Measurements from ENCODE around the gene ANKLE2. TPM values are rescaled to one million over a fixed set of nuclear protein-coding genes. Genes with fewer than 3 reads are reported as not detected.
A peak's percentile ranks its signal among the peaks of the same experiment; 100 is the strongest.
"Not testable (repeated sequence)": the region's sequence is repeated elsewhere in the genome, so short reads cannot be mapped to it uniquely, and the experiment has no call there.

ANKLE2 gene
- total RNA-seq, 2 donors from 2014 or later = 118 to 160 TPM

DNA sequence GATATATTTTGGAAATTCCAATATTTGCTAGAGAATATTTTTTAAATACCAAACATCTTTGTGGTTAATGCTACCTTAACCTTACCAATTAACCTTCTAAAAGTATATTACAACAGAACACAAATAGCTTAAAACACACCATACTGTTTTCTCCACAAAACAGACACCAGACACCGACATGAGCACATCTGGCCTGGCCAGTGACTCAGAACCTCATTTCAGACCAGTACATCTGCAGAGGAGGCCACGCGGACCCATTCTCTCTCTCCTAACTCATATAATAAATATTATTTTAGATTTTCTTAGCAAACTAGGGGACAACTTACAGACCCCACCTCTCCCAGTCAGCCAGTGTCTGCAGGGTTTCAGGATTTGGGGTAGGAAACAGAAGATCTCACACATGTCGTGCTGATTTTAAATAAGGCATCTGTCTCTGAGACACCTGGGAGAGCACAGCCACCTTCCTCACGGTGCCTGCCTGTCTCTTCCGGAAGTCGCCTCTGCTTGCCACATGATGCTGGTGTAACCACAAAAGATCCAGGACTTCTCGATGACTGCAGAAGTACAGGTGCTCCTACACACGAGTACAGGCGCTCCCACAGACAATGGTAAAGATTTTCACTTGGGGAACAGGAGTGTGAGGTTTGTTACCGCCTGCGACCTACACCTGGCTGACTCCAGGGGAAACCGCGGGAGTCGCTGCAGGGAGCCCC lies 9.7 kb upstream of the ANKLE2 start:
- H3K9me3 Mint-ChIP-seq = no peaks in the 10 kb centered on the region
- peaks cover 10% of the 10 kb centered on the region for H3K4me1 Mint-ChIP-seq

DNA sequence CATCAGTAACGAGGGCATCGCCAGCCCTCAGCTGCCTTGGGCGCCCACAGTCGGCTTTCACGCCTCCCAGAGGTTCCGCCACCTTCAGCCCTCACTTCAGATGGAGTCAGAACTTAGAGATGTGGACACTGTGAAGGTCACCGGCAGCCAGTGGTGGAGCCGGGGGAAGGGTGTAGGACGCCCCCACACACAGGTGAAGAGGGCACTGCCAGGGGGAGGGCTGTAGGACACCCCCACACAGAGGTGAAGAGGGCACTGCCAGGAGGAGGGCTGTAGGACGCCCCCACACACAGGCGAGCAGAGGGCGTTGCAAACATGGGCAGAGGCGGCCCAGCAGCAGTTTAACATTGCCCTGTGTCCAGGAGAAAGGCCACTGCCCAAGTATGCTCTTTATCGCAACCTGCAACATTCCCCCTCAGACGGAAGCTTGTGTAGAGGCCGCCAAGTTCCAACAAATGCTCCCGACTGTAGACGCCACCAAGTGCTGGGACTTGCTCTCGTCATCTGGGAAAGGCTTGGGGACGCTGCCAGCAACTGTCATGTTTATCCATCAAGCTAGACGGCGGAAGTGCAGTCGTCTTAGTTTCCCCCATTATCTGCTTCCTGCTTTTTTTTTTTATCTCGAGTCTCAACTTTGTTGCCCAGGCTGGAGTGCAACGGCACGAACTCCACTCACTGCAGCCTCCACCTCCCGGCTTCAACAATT lies 4.9 kb upstream of the ANKLE2 start:
- Mint-ChIP-seq H3K27me3 (no peaks in the 10 kb centered on the region), H3K36me3 (ENCODE audit: low read depth) (peaks cover 28% of the 10 kb centered on the region), H3K9me3 (no peaks in the 10 kb centered on the region), H3K27ac (no peak overlapping the region), H3K4me1 (peaks cover 13% of the 10 kb centered on the region), H3K4me3 (no peak overlapping the region)
- ATAC-seq (replicated peaks) = no peak

More for the DNA sequence above, 9.7 kb upstream of the ANKLE2 start:
- H3K4me3 Mint-ChIP-seq = peak overlapping the region; percentile 56
- ATAC-seq (replicated peaks) = peak; percentile 85
- H3K27me3 Mint-ChIP-seq = no peaks in the 10 kb centered on the region
- peaks cover 72% of the 10 kb centered on the region for H3K36me3 Mint-ChIP-seq (ENCODE audit: low read depth)
- H3K27ac Mint-ChIP-seq = peak overlapping the region; percentile 79

- H3K36me3 Mint-ChIP-seq (ENCODE audit: low read depth) = peaks cover 32% of the 10 kb centered on the region
- H3K4me1 Mint-ChIP-seq = peaks cover 21% of the 10 kb centered on the region
- H3K27ac Mint-ChIP-seq = no peak overlapping the region
- H3K4me3 Mint-ChIP-seq = no peak overlapping the region
- ATAC-seq (replicated peaks) = no peak
- no peaks in the 10 kb centered on the region for H3K27me3 Mint-ChIP-seq
- no peaks in the 10 kb centered on the region for H3K9me3 Mint-ChIP-seq
Measured at GRCh38 chr12:132765361-132765760, 3.7 kb upstream of the ANKLE2 start.

- H3K9me3 Mint-ChIP-seq = no peaks in the 10 kb centered on the region
- no peak for ATAC-seq (replicated peaks)
- H3K4me3 Mint-ChIP-seq = no peak overlapping the region
- H3K4me1 Mint-ChIP-seq = peaks cover 24% of the 10 kb centered on the region
- H3K27me3 Mint-ChIP-seq = no peaks in the 10 kb centered on the region
- no peak overlapping the region for H3K27ac Mint-ChIP-seq
- H3K36me3 Mint-ChIP-seq (ENCODE audit: low read depth) = peaks cover 32% of the 10 kb centered on the region
Measured at GRCh38 chr12:132764231-132764630, 2.6 kb upstream of the ANKLE2 start.

GRCh38 chr12:132761921-132762583 lies 420 bp upstream of the ANKLE2 start:
- Mint-ChIP-seq H3K4me1 (peaks cover 15% of the 10 kb centered on the region), H3K9me3 (no peaks in the 10 kb centered on the region), H3K4me3 (peak overlapping the region; percentile 67), H3K36me3 (ENCODE audit: low read depth) (peaks cover 41% of the 10 kb centered on the region), H3K27me3 (no peaks in the 10 kb centered on the region), H3K27ac (peak overlapping the region; percentile 67)
- ATAC-seq (replicated peaks) = peak; percentile 73

DNA sequence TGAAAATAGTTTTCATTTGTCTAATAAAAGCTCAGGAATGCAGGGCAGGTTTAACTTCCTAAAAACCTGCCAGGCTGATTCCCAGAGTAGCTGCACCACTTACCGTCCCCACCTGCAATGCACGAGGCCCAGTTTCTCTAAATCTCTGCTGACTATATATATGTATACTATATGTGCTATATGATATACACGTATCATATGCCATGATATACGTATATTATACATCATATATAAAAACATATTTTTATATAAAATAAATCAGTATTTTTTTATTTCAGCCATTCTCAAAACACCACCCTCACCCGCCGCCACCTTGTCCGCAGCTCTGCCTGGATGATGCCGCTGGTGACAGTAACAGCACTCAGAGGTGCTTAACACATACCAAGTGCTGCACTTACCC lies 2.3 kb downstream of the ANKLE2 start:
- peak overlapping the region; percentile 100 for H3K4me3 Mint-ChIP-seq

DNA sequence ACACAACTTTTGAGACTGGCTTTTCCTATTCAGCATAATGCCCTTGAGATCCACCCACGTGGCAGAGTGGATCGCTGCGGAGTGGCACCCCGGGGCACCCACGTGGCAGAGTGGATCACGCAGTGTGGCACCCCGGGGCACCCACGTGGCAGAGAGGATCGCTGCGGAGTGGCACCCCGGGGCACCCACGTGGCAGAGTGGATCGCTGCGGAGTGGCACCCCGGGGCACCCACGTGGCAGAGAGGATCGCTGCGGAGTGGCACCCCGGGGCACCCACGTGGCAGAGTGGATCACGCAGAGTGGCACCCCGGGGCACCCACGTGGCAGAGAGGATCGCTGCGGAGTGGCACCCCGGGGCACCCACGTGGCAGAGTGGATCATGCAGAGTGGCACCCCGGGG lies 2.8 kb downstream of the ANKLE2 start:
- ATAC-seq (replicated peaks); H3K9me3 Mint-ChIP-seq; H3K27me3 Mint-ChIP-seq; H3K4me3 Mint-ChIP-seq; H3K27ac Mint-ChIP-seq: not testable (repeated sequence)
- Mint-ChIP-seq H3K4me1 (peaks cover 15% of the 10 kb centered on the region), H3K36me3 (ENCODE audit: low read depth) (peaks cover 71% of the 10 kb centered on the region)

More for the DNA sequence above, 2.3 kb downstream of the ANKLE2 start:
- H3K4me1 Mint-ChIP-seq = peaks cover 15% of the 10 kb centered on the region
- no peaks in the 10 kb centered on the region for H3K9me3 Mint-ChIP-seq
- peaks cover 65% of the 10 kb centered on the region for H3K36me3 Mint-ChIP-seq (ENCODE audit: low read depth)
- H3K27me3 Mint-ChIP-seq = no peaks in the 10 kb centered on the region
- H3K27ac Mint-ChIP-seq = no peak overlapping the region
- no peak for ATAC-seq (replicated peaks)

- H3K4me1 Mint-ChIP-seq = peaks cover 5% of the 10 kb centered on the region
- no peaks in the 10 kb centered on the region for H3K27me3 Mint-ChIP-seq
Measured at GRCh38 chr12:132754160-132754932, 7.3 kb downstream of the ANKLE2 start.

GRCh38 chr12:132753670-132754069 lies 8.0 kb downstream of the ANKLE2 start:
- ATAC-seq (replicated peaks); H3K27ac Mint-ChIP-seq; H3K9me3 Mint-ChIP-seq; H3K4me1 Mint-ChIP-seq; H3K4me3 Mint-ChIP-seq; H3K27me3 Mint-ChIP-seq: not testable (repeated sequence)
- peaks cover 98% of the 10 kb centered on the region for H3K36me3 Mint-ChIP-seq (ENCODE audit: low read depth)

More at GRCh38 chr12:132754160-132754932, 7.3 kb downstream of the ANKLE2 start:
- no peak overlapping the region for H3K4me3 Mint-ChIP-seq
- peaks cover 96% of the 10 kb centered on the region for H3K36me3 Mint-ChIP-seq (ENCODE audit: low read depth)
- no peaks in the 10 kb centered on the region for H3K9me3 Mint-ChIP-seq
- ATAC-seq (replicated peaks) = no peak
- H3K27ac Mint-ChIP-seq = no peak overlapping the region

GRCh38 chr12:132748319-132748718 lies 13.3 kb downstream of the ANKLE2 start:
- H3K27ac Mint-ChIP-seq = no peak overlapping the region
- ATAC-seq (replicated peaks) = no peak
- H3K9me3 Mint-ChIP-seq = no peaks in the 10 kb centered on the region
- no peak overlapping the region for H3K4me3 Mint-ChIP-seq
- H3K27me3 Mint-ChIP-seq = no peaks in the 10 kb centered on the region
- H3K4me1 Mint-ChIP-seq = peaks cover 4% of the 10 kb centered on the region
- H3K36me3 Mint-ChIP-seq (ENCODE audit: low read depth) = peaks cover 100% of the 10 kb centered on the region

GRCh38 chr12:132747896-132748295 lies 13.7 kb downstream of the ANKLE2 start:
- peaks cover 100% of the 10 kb centered on the region for H3K36me3 Mint-ChIP-seq (ENCODE audit: low read depth)
- peaks cover 6% of the 10 kb centered on the region for H3K4me1 Mint-ChIP-seq
- H3K27me3 Mint-ChIP-seq = no peaks in the 10 kb centered on the region
- ATAC-seq (replicated peaks) = no peak
- H3K4me3 Mint-ChIP-seq = no peak overlapping the region
- no peak overlapping the region for H3K27ac Mint-ChIP-seq
- no peaks in the 10 kb centered on the region for H3K9me3 Mint-ChIP-seq

DNA sequence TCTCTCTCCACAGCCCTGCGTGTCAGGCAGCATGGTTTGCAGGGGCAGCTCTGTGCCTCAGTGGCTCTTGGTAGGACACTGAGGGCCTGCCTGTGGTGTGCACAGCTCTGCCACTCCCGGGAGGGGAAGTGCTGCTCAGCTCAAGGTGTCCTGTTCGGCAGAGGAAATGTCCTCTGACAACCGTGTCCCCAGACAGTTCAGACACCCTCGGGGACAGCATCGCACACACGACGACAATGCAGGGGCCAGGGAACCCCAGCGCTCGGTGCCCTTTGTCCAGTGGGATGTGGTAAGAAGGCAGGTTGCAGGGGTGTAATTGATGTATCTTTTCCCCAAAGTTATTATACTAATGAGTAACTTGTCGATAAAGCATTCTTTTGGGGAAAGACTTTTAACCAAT lies 14.2 kb downstream of the ANKLE2 start:
- Mint-ChIP-seq H3K9me3 (no peaks in the 10 kb centered on the region), H3K27me3 (no peaks in the 10 kb centered on the region), H3K27ac (no peak overlapping the region), H3K36me3 (ENCODE audit: low read depth) (peaks cover 100% of the 10 kb centered on the region), H3K4me1 (peaks cover 11% of the 10 kb centered on the region), H3K4me3 (no peak overlapping the region)
- ATAC-seq (replicated peaks) = no peak

DNA sequence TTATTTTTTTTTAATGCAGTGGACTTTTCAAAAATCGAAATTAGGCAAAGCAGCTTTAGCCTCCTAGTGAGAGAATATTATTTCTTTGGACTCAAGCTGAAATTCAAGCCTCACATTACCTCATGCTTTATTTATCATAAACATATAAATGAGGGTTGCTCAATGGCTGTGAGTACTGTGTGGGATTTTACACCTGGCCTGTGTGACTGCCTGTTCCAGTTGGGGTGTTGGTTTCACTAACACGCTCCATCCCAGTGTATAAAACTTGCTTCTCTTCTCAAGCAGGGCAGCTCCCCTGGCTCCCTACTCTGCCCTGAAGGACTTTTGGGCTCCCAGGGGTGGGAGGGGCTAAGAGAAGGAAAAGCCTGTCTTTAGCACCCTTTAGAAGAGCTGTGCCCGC lies 15.0 kb downstream of the ANKLE2 start:
- Mint-ChIP-seq H3K4me3 (no peak overlapping the region), H3K36me3 (ENCODE audit: low read depth) (peaks cover 100% of the 10 kb centered on the region), H3K9me3 (no peaks in the 10 kb centered on the region), H3K27me3 (no peaks in the 10 kb centered on the region), H3K27ac (no peak overlapping the region), H3K4me1 (peaks cover 12% of the 10 kb centered on the region)
- no peak for ATAC-seq (replicated peaks)

- Mint-ChIP-seq H3K27me3 (no peaks in the 10 kb centered on the region), H3K4me1 (peaks cover 12% of the 10 kb centered on the region), H3K36me3 (ENCODE audit: low read depth) (peaks cover 100% of the 10 kb centered on the region), H3K4me3 (no peak overlapping the region), H3K9me3 (no peaks in the 10 kb centered on the region), H3K27ac (no peak overlapping the region)
- ATAC-seq (replicated peaks) = no peak
Measured at GRCh38 chr12:132743831-132744230, 17.8 kb downstream of the ANKLE2 start.

Data from activated T-helper 17 cell treated with anti-CD3 and anti-CD28 coated beads, Interleukin-2, amount 50 U/mL, for 72 hours (primary cell).